Activated naive CD4-positive, alpha-beta T cell treated with Interleukin-2 at 50 U/mL for 16 hours (primary cell): ENCODE measurements around the gene MRPS34.
"Not testable (repeated sequence)": the region's sequence is repeated elsewhere in the genome, so short reads cannot be mapped to it uniquely, and the experiment has no call there.

Source experiments
- DNase-seq: peaks from one replicate; pipeline ENCODE4 v3.0.0-alpha.2; 2020

The MRPS34 gene

DNA sequence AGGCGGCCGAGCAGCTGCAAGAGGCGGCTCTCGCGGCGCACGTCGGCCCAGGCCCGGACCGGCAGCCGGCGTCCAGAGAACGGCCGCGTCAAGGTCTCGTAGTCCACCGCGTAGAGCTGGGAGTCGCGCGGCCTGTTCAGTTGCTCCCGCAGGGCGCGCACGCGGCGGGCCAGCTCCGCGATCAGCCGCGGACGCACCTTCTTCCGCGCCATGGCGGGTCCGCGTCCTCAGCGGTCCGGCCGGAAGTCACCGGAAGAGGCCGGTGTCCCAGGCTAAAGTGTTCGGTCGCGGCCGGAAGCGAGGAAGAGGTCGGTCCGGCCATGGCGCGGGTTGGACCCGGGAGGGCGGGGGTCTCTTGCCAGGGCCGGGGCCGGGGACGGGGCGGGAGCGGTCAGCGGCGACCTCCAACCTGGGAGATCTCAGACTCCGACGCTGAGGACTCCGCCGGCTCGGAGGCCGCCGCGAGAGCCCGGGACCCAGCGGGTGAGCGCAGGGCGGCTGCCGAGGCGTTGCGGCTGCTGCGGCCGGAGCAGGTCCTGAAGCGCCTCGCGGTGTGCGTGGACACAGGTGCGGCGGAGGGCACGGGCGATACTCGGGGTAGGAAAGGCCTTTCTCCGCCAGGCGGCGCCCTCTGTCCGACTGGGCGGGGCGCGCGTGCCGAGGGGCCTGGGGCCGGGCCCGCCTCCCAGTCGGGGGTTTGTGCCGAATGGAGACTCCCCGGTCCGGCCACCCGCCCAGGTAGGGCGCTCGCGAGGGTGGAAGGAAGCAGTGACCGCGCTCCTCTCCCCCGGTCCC is at the start of gene MRPS34:
Gene MRPS34, minus strand, starts transcription at position 227 of the 795 bp plus-strand sequence. Its CDS starts 15 bp downstream, at position 212.
- peak; percentile 82 for DNase-seq

DNA sequence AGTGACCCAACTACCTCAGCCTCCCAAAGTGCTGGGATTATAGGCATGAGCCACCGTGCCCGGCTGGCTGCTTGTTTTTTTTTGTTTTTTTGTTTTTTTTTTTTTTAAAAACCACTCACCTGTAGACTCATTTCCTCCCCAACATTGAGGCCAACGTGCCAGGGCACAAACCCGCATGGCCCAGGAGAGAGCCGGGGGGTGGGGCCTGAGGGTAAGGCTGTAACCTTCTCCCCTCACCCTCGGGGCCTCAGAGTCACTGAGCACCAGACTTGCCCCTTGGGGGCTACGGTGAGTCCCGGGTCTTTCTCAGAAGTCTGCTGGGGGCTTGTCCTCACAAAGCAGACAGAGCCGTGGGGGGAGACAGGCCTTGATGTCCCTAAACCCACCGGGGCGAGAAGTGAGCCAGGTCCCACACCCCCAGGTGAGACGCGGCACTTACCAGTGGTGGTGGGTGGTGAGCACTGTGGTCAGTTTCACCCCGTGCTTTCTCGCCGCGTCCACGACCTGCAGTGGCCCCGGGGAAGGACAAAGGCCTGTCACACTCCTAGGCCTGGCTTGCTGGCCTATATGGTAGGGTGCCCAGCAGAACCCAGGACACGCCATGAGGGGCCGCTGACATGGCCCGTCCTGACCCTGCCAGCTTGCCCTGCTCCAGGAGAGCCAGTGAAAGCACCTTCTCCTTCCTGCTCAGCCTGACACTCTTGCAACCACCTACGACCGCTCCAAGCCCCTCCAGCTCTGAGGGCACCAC is 49.1 kb upstream of the MRPS34 start:
- no peak for DNase-seq

DNA sequence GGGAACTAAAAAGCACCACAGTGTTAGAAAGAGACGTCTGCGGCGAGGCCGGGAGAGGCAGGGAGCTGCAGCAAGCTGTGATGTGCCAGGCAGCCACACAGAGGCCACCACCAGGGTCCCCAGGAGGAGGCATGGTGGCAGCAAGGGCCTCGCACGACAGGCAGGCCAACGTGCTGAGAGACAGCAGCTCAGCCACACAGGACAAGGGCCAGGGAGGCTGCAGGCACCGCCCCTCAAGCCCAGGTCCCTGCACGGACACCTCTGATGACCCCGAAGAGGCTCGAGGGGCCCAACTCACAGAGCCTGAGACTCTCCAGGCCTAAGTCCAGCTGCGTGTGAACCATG is 48.0 kb upstream of the MRPS34 start:
- no peak for DNase-seq

DNA sequence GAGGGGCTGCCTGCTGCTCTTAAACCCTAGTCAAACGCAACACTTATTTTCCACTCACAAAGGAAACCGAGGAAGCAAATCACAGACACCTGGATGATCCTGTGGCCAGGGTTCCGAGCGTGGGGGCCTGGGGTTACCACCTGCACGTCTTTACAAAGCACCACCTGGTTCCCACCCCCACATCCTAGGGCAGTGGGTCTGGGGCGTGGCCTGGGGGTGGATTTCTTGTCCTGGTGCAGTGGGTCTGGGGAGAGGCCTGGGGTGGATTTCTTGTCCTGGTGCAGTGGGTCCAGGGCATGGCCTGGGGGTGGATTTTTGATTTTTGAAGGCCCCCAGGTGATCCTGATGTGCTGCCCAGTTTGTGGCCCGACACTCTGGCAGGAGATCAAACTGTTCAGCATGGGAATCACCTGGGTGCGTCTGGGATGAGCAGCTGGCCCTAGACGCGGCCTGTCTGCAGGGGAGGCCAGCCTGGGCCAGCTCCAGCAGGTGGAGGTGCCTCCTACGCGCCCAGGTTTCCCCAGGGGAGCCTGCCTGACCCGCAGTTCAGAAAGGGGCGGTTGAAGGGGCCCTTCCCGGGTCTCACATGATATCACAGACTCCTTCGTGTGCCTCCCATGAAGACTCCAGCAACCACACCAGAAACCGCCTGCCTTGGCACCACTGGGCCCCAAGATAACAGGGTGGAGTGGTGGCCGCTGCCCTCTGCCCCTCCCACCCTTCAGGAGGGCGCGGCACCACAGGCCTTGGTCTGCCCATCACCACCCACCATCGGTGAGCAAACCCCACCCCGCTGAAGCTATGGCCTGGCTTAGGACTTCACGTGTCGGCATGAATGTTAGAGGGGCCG is 47.4 kb upstream of the MRPS34 start:
- DNase-seq = no peak

DNA sequence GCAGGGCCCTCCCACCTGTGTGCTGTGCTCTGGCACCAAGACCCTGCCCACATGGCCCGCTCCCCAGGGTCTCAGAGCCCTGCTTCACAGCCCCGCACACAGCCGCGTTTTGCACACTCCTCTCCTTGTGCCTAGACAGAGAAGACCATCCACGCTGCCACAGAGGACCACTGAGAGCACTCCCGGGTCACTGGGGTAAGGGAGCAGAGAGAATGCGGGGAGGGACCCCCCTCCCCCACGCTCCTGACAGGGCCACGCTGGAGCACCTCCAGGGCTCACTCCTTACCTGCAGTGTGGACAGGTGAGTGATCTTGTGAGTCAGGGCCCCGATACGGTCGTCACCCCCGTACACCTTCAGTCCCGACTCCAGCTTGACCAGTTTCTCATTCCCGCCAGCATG is 46.7 kb upstream of the MRPS34 start:
- no peak for DNase-seq

DNA sequence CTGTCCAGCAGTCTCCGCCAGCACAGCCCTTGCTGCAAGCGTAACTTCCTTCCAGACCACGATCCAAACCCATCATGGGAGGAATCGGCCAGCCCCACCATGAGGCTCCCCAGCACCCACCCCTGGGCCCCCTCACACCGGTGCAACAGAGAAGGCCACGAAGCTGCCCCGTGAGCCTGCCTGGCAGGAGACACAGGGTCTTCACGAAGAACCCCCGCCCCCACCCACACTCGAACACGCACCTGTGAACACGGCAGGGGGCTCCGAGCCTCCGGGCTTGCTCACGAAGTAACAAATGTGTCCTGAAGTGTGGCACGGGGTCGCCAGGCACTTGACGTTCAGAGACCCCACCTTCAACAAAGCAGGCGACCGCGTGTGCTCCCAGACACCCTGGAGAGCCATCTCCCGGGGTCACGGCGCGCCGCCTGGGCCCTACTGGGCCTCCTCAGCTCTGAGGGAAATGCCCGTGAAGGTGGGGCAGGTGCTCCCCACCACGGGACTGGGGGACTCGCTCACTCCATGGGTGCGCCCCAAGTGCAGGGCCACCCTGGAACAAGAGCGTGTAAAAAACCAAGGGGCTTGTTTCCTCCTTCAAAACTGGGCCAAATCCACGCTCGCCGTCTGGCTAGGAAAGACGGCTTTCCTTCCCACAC is 46.1 kb upstream of the MRPS34 start:
- DNase-seq = no peak

DNA sequence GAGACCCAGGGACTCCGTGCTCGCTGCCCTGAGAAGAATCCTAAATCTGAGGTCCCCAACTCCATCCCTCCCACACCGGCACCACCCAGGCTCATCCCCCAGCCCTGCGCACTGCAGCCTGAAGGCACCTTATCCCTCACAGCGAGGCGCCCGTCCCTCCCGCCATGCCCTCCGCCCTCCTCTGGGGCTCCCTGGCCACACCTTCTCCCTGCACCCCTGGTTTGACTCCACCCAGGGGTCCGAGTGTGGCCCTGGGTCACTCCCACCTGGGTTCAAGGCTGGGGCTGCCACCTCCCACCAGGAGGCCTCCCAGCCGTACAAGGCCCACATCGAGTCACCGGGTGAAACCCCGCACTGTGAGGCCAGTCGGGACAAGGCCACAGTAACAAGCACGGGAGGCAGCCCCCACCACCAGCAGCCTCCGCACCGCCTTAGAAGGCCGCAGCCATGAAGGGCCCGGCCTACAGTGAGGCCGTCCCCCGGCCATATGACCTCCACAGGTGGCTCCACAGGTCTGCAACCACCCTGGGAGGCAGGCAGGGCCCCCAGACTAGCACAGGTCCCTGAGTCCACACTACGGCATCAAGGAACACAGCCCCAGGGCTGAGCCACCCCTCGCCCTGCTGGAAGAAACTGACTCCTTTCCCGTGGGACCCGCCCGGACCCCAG is 45.4 kb upstream of the MRPS34 start:
- DNase-seq = no peak

GRCh38 chr16:1817716-1818115 is 44.8 kb upstream of the MRPS34 start:
- no peak for DNase-seq

GRCh38 chr16:1817276-1817589 is 44.3 kb upstream of the MRPS34 start:
- no peak for DNase-seq

- DNase-seq = no peak
Measured at GRCh38 chr16:1816396-1817275, 43.7 kb upstream of the MRPS34 start.

- DNase-seq = no peak
Measured at GRCh38 chr16:1815461-1815860, 42.5 kb upstream of the MRPS34 start.

GRCh38 chr16:1812732-1813163 is 39.8 kb upstream of the MRPS34 start:
- peak; percentile 43 for DNase-seq

GRCh38 chr16:1810536-1810935 is 37.6 kb upstream of the MRPS34 start:
- no peak for DNase-seq

- DNase-seq = no peak
Measured at GRCh38 chr16:1810106-1810505, 37.2 kb upstream of the MRPS34 start.

DNA sequence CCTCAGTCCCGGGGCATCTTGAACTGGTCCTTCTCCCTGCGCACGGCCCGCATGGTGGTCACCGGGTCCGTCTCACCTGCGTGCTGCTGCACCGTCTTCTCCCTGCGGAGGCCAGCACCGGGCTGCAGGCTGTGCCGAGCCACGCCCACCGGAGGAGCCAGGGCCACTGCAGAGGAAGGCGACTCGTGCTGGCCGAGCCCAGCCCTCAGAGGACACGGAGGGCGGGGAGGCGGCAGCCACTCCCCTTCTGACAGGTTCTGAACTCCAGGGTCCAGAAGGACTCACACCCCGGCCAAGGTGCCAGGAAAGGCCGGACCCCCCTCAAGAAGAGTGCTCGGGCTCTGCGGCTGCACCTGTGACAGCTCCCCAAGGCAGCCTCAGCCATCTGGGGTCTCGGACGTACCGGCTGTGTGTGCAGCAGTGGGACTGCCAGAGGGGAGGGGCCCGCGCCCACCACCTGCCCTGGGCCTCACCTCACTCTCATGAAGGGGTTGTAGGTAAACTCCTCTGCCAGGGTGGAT is 36.4 kb upstream of the MRPS34 start:
- DNase-seq = no peak

GRCh38 chr16:1808691-1809090 is 35.8 kb upstream of the MRPS34 start:
- DNase-seq = no peak

- no peak for DNase-seq
Measured at GRCh38 chr16:1807626-1808025, 34.7 kb upstream of the MRPS34 start.

- no peak for DNase-seq
Measured at GRCh38 chr16:1800701-1801100, 27.8 kb upstream of the MRPS34 start.

- not testable (repeated sequence) for DNase-seq
Measured at GRCh38 chr16:1799263-1799662, 26.3 kb upstream of the MRPS34 start.

GRCh38 chr16:1794908-1795666 is 22.2 kb upstream of the MRPS34 start:
- DNase-seq = no peak
